ENCODE results near the gene LAMC1. TPM values are rescaled to one million over a fixed set of nuclear protein-coding genes. Genes with fewer than 3 reads are reported as not detected.

Gene LAMC1
- total and polyA plus RNA-seq, 4 donors = 20.8 to 247 (median 154) TPM

GRCh38 chr1:183043872-183044854 lies 20.9 kb downstream of the LAMC1 start:
- Histone ChIP-seq H3K27ac (ENCODE audit: low read depth in 1 of 2, low read length in 2 of 2) (peak overlapping the region in 1 of 2 donors; percentile 43), H3K9me3 (ENCODE audit: control insufficient read depth, low read length) (no peaks in the 10 kb centered on the region), H3K4me3 (ENCODE audit: low read length in 2 of 2) (peak overlapping the region in 1 of 2 donors; percentile 41), H3K36me3 (ENCODE audit: control insufficient read depth in 1 of 2, insufficient read depth in 2 of 2, low read length in 1 of 2) (no peaks in the 10 kb centered on the region), H3K4me1 (ENCODE audit: control insufficient read depth in 1 of 2, insufficient read depth in 2 of 2, low read length in 2 of 2) (peaks cover 5 to 14% of the 10 kb centered on the region in 2 donors), H3K27me3 (ENCODE audit: control insufficient read depth in 1 of 2, insufficient read depth in 2 of 2, low read length in 1 of 2) (no peaks in the 10 kb centered on the region)
- 6 to 8% methylated on average over 7 of the region's 7 CpGs for WGBS, 2 donors
- DNase-seq = no peak
- ATAC-seq (ENCODE audit: low FRiP score) = no peak
- intact Hi-C loops (cut with DNase I) = loop anchor here in 1 of 2 donors (5.0 kb wide), 1 partner anchor 48 kb away; no protein-coding TSS in a partner anchor

GRCh38 chr1:183044893-183045649 lies 21.9 kb downstream of the LAMC1 start:
- Histone ChIP-seq H3K9me3 (ENCODE audit: control insufficient read depth, low read length) (no peaks in the 10 kb centered on the region), H3K4me3 (ENCODE audit: low read length in 2 of 2) (peak overlapping the region in 1 of 2 donors; percentile 18), H3K4me1 (ENCODE audit: control insufficient read depth in 1 of 2, insufficient read depth in 2 of 2, low read length in 2 of 2) (peaks cover 5 to 9% of the 10 kb centered on the region in 2 donors), H3K27me3 (ENCODE audit: control insufficient read depth in 1 of 2, insufficient read depth in 2 of 2, low read length in 1 of 2) (no peaks in the 10 kb centered on the region), H3K27ac (ENCODE audit: low read depth in 1 of 2, low read length in 2 of 2) (no peak overlapping the region), H3K36me3 (ENCODE audit: control insufficient read depth in 1 of 2, insufficient read depth in 2 of 2, low read length in 1 of 2) (no peaks in the 10 kb centered on the region)
- DNase-seq (no peak), ATAC-seq (ENCODE audit: low FRiP score) (no peak)
- intact Hi-C loops (cut with DNase I) = loop anchor here in 1 of 2 donors (5.0 kb wide), 1 partner anchor 47 kb away; no protein-coding TSS in a partner anchor
- WGBS, 2 donors = 99 to 100% methylated on average over 2 of the region's 2 CpGs

GRCh38 chr1:183048087-183049085 lies 25.2 kb downstream of the LAMC1 start:
- Histone ChIP-seq H3K4me1 (ENCODE audit: control insufficient read depth in 1 of 2, insufficient read depth in 2 of 2, low read length in 2 of 2) (peaks cover 3 to 9% of the 10 kb centered on the region in 2 donors), H3K4me3 (ENCODE audit: low read length in 2 of 2) (no peak overlapping the region), H3K27me3 (ENCODE audit: control insufficient read depth in 1 of 2, insufficient read depth in 2 of 2, low read length in 1 of 2) (no peaks in the 10 kb centered on the region), H3K9me3 (ENCODE audit: control insufficient read depth, low read length) (no peaks in the 10 kb centered on the region), H3K27ac (ENCODE audit: low read depth in 1 of 2, low read length in 2 of 2) (no peak overlapping the region), H3K36me3 (ENCODE audit: control insufficient read depth in 1 of 2, insufficient read depth in 2 of 2, low read length in 1 of 2) (no peaks in the 10 kb centered on the region)
- intact Hi-C loops (cut with DNase I) = no loop called here
- DNase-seq (no peak), ATAC-seq (ENCODE audit: low FRiP score) (no peak)
- 82 to 84% methylated on average over 7 of the region's 7 CpGs for WGBS, 2 donors

GRCh38 chr1:183051546-183051945 lies 28.3 kb downstream of the LAMC1 start:
- Histone ChIP-seq H3K36me3 (ENCODE audit: control insufficient read depth in 1 of 2, insufficient read depth in 2 of 2, low read length in 1 of 2) (no peaks in the 10 kb centered on the region), H3K9me3 (ENCODE audit: control insufficient read depth, low read length) (no peaks in the 10 kb centered on the region), H3K27me3 (ENCODE audit: control insufficient read depth in 1 of 2, insufficient read depth in 2 of 2, low read length in 1 of 2) (no peaks in the 10 kb centered on the region), H3K27ac (ENCODE audit: low read depth in 1 of 2, low read length in 2 of 2) (no peak overlapping the region), H3K4me3 (ENCODE audit: low read length in 2 of 2) (no peak overlapping the region), H3K4me1 (ENCODE audit: control insufficient read depth in 1 of 2, insufficient read depth in 2 of 2, low read length in 2 of 2) (peaks cover 3 to 11% of the 10 kb centered on the region in 2 donors)
- intact Hi-C loops (cut with DNase I) = no loop called here
- WGBS, 2 donors = 5 to 12% methylated on average over 1 of the region's 1 CpG
- no peak for ATAC-seq (ENCODE audit: low FRiP score)
- DNase-seq = no peak

GRCh38 chr1:183052861-183053260 lies 29.6 kb downstream of the LAMC1 start:
- Histone ChIP-seq H3K36me3 (ENCODE audit: control insufficient read depth in 1 of 2, insufficient read depth in 2 of 2, low read length in 1 of 2) (no peaks in the 10 kb centered on the region), H3K4me3 (ENCODE audit: low read length in 2 of 2) (no peak overlapping the region), H3K27ac (ENCODE audit: low read depth in 1 of 2, low read length in 2 of 2) (no peak overlapping the region), H3K9me3 (ENCODE audit: control insufficient read depth, low read length) (no peaks in the 10 kb centered on the region), H3K27me3 (ENCODE audit: control insufficient read depth in 1 of 2, insufficient read depth in 2 of 2, low read length in 1 of 2) (no peaks in the 10 kb centered on the region), H3K4me1 (ENCODE audit: control insufficient read depth in 1 of 2, insufficient read depth in 2 of 2, low read length in 2 of 2) (peaks cover 1 to 11% of the 10 kb centered on the region in 2 donors)
- WGBS, 2 donors = 79 to 82% methylated on average over 5 of the region's 5 CpGs
- no peak for ATAC-seq (ENCODE audit: low FRiP score)
- intact Hi-C loops (cut with DNase I) = no loop called here
- DNase-seq = no peak

- intact Hi-C loops (cut with DNase I) = no loop called here
- DNase-seq (no peak), ATAC-seq (ENCODE audit: low FRiP score) (no peak)
- no peaks in the 10 kb centered on the region for H3K27me3 ChIP-seq (ENCODE audit: control insufficient read depth in 1 of 2, insufficient read depth in 2 of 2, low read length in 1 of 2)
- H3K27ac ChIP-seq (ENCODE audit: low read depth in 1 of 2, low read length in 2 of 2) = no peak overlapping the region
- no peaks in the 10 kb centered on the region for H3K9me3 ChIP-seq (ENCODE audit: control insufficient read depth, low read length)
- peaks cover 5 to 17% of the 10 kb centered on the region in 2 donors for H3K4me1 ChIP-seq (ENCODE audit: control insufficient read depth in 1 of 2, insufficient read depth in 2 of 2, low read length in 2 of 2)
- no peaks in the 10 kb centered on the region for H3K36me3 ChIP-seq (ENCODE audit: control insufficient read depth in 1 of 2, insufficient read depth in 2 of 2, low read length in 1 of 2)
- 40 to 58% methylated on average over 2 of the region's 2 CpGs for WGBS, 2 donors
- no peak overlapping the region for H3K4me3 ChIP-seq (ENCODE audit: low read length in 2 of 2)
These were observed 35.8 kb downstream of the LAMC1 start for GRCh38 chr1:183058851-183059502.

- Histone ChIP-seq H3K27me3 (ENCODE audit: control insufficient read depth in 1 of 2, insufficient read depth in 2 of 2, low read length in 1 of 2) (no peaks in the 10 kb centered on the region), H3K27ac (ENCODE audit: low read depth in 1 of 2, low read length in 2 of 2) (no peak overlapping the region), H3K36me3 (ENCODE audit: control insufficient read depth in 1 of 2, insufficient read depth in 2 of 2, low read length in 1 of 2) (no peaks in the 10 kb centered on the region), H3K4me1 (ENCODE audit: control insufficient read depth in 1 of 2, insufficient read depth in 2 of 2, low read length in 2 of 2) (peaks cover 5 to 14% of the 10 kb centered on the region in 2 donors), H3K4me3 (ENCODE audit: low read length in 2 of 2) (no peak overlapping the region), H3K9me3 (ENCODE audit: control insufficient read depth, low read length) (no peaks in the 10 kb centered on the region)
- intact Hi-C loops (cut with DNase I) = no loop called here
- DNase-seq (no peak), ATAC-seq (ENCODE audit: low FRiP score) (no peak)
These were observed 38.0 kb downstream of the LAMC1 start for GRCh38 chr1:183061194-183061593.
